Measurements from ENCODE around the gene MYT1.

Gene MYT1

GRCh38 chr20:64164123-64164836, at the start of gene MYT1:
TSS of gene MYT1 (plus strand) at chr20:64164452. CDS start at chr20:64198862, 34,410 bp downstream.
- H3K36me3 ChIP-seq (replicated peaks; ENCODE audit: insufficient read depth, low read length), result no peaks in the 10 kb centered on the region
- no peak within 1 kb of the TSS for H3K4me2 ChIP-seq (ENCODE audit: low read depth, low read length)
- no peak within 1 kb of the TSS for H2AFZ ChIP-seq (ENCODE audit: low read length)
- no peak within 1 kb of the TSS for H3K27ac ChIP-seq (ENCODE audit: low read length)
- TF ChIP-seq CTCF (IDR thresholded peaks at IDR 0.05; ENCODE audit: low read length) (no peak), EZH2phosphoT487 (IDR thresholded peaks at IDR 0.05; ENCODE audit: low read length) (no peak), EZH2 (optimal IDR thresholded peaks at IDR 0.05; ENCODE audit: low read depth, low read length) (no peak)
- no peaks in the 10 kb centered on the region for H4K20me1 ChIP-seq (ENCODE audit: insufficient read depth, low read length)
- no peaks in the 10 kb centered on the region for H3K79me2 ChIP-seq (ENCODE audit: low read length)
- H3K9me3 ChIP-seq (replicated peaks; ENCODE audit: insufficient read depth, low read length), result no peaks in the 10 kb centered on the region
- no peak within 1 kb of the TSS for H3K9ac ChIP-seq (ENCODE audit: low read length)
- peaks cover 100% of the 10 kb centered on the region for H3K27me3 ChIP-seq (replicated peaks; ENCODE audit: insufficient read depth, low read length)
- DNase-seq, result no peak
- no peaks in the 10 kb centered on the region for H3K4me1 ChIP-seq (ENCODE audit: low read length)
- no peak within 1 kb of the TSS for H3K4me3 ChIP-seq (ENCODE audit: low read length)
- no peaks in the 10 kb centered on the region for H3F3A ChIP-seq (ENCODE audit: insufficient read depth, low read length)
- no peaks in the 10 kb centered on the region for H3K9me2 ChIP-seq (replicated peaks; ENCODE audit: insufficient read depth, low read length)

- no peaks in the 10 kb centered on the region for H3K9me2 ChIP-seq (replicated peaks; ENCODE audit: insufficient read depth, low read length)
- H3K36me3 ChIP-seq (replicated peaks; ENCODE audit: insufficient read depth, low read length), result no peaks in the 10 kb centered on the region
- no peaks in the 10 kb centered on the region for H3F3A ChIP-seq (ENCODE audit: insufficient read depth, low read length)
- H3K79me2 ChIP-seq (ENCODE audit: low read length), result no peaks in the 10 kb centered on the region
- H3K9me3 ChIP-seq (replicated peaks; ENCODE audit: insufficient read depth, low read length), result no peaks in the 10 kb centered on the region
- no peaks in the 10 kb centered on the region for H3K4me1 ChIP-seq (ENCODE audit: low read length)
- H4K20me1 ChIP-seq (ENCODE audit: insufficient read depth, low read length), result no peaks in the 10 kb centered on the region
- no peak for DNase-seq
- H3K4me3 ChIP-seq (ENCODE audit: low read length), result no peak overlapping the region
- H3K27me3 ChIP-seq (replicated peaks; ENCODE audit: insufficient read depth, low read length), result peaks cover 72% of the 10 kb centered on the region
- H3K4me2 ChIP-seq (ENCODE audit: low read depth, low read length), result no peak overlapping the region
- no peak overlapping the region for H3K27ac ChIP-seq (ENCODE audit: low read length)
- no peak overlapping the region for H3K9ac ChIP-seq (ENCODE audit: low read length)
- no peak overlapping the region for H2AFZ ChIP-seq (ENCODE audit: low read length)
- TF ChIP-seq CTCF (IDR thresholded peaks at IDR 0.05; ENCODE audit: low read length) (no peak), EZH2phosphoT487 (IDR thresholded peaks at IDR 0.05; ENCODE audit: low read length) (no peak)
Observed at GRCh38 chr20:64115171-64115911, 48.9 kb upstream of the MYT1 start.

GRCh38 chr20:64116016-64116415, 48.2 kb upstream of the MYT1 start:
- peaks cover 71% of the 10 kb centered on the region for H3K27me3 ChIP-seq (replicated peaks; ENCODE audit: insufficient read depth, low read length)
- H3F3A ChIP-seq (ENCODE audit: insufficient read depth, low read length), result no peaks in the 10 kb centered on the region
- no peak overlapping the region for H3K9ac ChIP-seq (ENCODE audit: low read length)
- no peak for TF ChIP-seq EZH2phosphoT487 (IDR thresholded peaks at IDR 0.05; ENCODE audit: low read length)
- TF ChIP-seq CTCF (IDR thresholded peaks at IDR 0.05; ENCODE audit: low read length), result no peak
- no peak overlapping the region for H3K4me2 ChIP-seq (ENCODE audit: low read depth, low read length)
- no peak overlapping the region for H3K4me3 ChIP-seq (ENCODE audit: low read length)
- DNase-seq, result no peak
- H3K27ac ChIP-seq (ENCODE audit: low read length), result no peak overlapping the region
- no peak overlapping the region for H2AFZ ChIP-seq (ENCODE audit: low read length)
- no peaks in the 10 kb centered on the region for H3K9me3 ChIP-seq (replicated peaks; ENCODE audit: insufficient read depth, low read length)
- H3K4me1 ChIP-seq (ENCODE audit: low read length), result no peaks in the 10 kb centered on the region
- no peaks in the 10 kb centered on the region for H3K79me2 ChIP-seq (ENCODE audit: low read length)
- no peaks in the 10 kb centered on the region for H3K9me2 ChIP-seq (replicated peaks; ENCODE audit: insufficient read depth, low read length)
- H4K20me1 ChIP-seq (ENCODE audit: insufficient read depth, low read length), result no peaks in the 10 kb centered on the region
- no peaks in the 10 kb centered on the region for H3K36me3 ChIP-seq (replicated peaks; ENCODE audit: insufficient read depth, low read length)
